Measurements from ENCODE around the gene C6orf47.
A peak's percentile ranks its signal among the peaks of the same experiment; 100 is the strongest.

C6orf47 gene

DNA sequence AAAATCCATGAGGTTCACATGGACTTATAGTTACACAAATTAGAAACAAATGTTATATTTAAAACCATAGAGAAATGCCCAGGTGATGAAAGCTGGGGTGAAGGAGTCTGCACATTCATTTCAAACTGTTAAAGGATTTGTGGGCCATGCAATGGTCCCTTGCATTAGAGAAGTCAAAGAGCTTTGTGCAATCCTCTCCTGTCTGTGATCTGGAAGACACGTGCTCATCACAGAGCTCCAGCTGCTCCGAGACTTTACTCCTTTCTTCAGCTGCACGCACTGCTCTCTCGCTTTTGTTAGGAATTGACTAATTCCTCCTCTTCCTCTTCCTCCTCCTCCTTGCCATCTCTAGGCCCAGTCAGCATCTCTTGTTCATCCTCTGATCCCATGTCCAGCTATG, 49.6 kb downstream of the C6orf47 start:
- TF ChIP-seq, protein P1, sequence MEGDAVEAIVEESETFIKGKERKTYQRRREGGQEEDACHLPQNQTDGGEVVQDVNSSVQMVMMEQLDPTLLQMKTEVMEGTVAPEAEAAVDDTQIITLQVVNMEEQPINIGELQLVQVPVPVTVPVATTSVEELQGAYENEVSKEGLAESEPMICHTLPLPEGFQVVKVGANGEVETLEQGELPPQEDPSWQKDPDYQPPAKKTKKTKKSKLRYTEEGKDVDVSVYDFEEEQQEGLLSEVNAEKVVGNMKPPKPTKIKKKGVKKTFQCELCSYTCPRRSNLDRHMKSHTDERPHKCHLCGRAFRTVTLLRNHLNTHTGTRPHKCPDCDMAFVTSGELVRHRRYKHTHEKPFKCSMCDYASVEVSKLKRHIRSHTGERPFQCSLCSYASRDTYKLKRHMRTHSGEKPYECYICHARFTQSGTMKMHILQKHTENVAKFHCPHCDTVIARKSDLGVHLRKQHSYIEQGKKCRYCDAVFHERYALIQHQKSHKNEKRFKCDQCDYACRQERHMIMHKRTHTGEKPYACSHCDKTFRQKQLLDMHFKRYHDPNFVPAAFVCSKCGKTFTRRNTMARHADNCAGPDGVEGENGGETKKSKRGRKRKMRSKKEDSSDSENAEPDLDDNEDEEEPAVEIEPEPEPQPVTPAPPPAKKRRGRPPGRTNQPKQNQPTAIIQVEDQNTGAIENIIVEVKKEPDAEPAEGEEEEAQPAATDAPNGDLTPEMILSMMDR (IDR thresholded peaks at IDR 0.05), result no peak

DNA sequence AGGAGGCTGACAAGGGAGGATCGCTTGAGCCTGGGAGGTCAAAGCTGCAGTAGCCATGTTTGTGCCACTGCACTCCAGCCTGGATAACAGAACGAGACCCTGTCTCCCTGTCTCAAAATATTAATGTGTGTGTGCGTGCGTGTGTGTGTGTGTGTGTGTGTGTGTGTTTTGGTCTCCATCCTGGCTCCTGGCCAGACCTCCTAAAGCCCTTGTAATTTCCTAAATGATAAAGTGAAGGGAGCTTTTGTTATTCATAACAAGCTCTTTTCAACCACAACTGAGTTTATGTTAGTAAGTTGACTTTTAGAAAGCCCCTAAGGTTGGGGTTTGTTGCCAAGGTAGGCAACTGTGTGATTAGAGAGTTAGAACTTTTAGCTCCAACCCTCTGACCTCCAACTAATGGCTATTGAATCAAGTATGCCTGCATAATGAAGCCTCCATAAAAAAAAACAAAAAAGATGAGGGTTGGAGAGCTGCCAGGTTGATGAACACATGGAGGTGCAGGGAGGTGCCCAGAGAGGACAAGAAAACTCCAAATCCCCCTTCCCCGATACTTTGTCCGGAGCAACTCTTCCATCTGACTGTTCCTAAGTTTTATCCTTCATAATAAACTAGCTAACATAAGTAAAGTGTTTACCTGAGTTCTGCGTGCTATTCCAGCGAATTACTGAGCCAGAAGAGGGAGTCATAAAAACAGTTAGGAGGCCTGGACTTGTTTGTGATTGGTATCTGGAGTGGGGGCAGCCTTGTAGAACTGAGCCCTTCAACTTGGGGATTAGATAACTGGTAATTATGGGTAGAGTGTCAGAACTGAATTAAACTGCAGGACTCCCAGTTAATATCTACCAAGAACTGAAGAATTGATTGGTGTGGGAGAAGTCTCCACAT, 50.8 kb downstream of the C6orf47 start:
- Histone ChIP-seq H3K27ac (peak overlapping the region; percentile 39), H2AFZ (peak overlapping the region; percentile 85), H3K79me2 (no peaks in the 10 kb centered on the region), H3K9me3 (ENCODE audit: control insufficient read depth, low read length) (no peaks in the 10 kb centered on the region), H3K9ac (no peak overlapping the region), H3K27me3 (ENCODE audit: control insufficient read depth, insufficient read depth, low read length) (no peaks in the 10 kb centered on the region), H3K4me3 (ENCODE audit: low read depth, low read length) (no peak overlapping the region), H3K36me3 (ENCODE audit: control insufficient read depth, insufficient read depth, low read length) (no peaks in the 10 kb centered on the region), H3K4me2 (ENCODE audit: low read length) (peak overlapping the region; percentile 22), H3K4me1 (peaks cover 17% of the 10 kb centered on the region)
- TF ChIP-seq, protein P1 (IDR thresholded peaks at IDR 0.05), result no peak

More for the DNA sequence above, 49.6 kb downstream of the C6orf47 start:
- no peaks in the 10 kb centered on the region for H3K36me3 ChIP-seq (ENCODE audit: control insufficient read depth, insufficient read depth, low read length)
- H2AFZ ChIP-seq, result no peak overlapping the region
- peaks cover 21% of the 10 kb centered on the region for H3K4me1 ChIP-seq
- no peaks in the 10 kb centered on the region for H3K79me2 ChIP-seq
- no peaks in the 10 kb centered on the region for H3K9me3 ChIP-seq (ENCODE audit: control insufficient read depth, low read length)
- H3K27ac ChIP-seq, result no peak overlapping the region
- H3K9ac ChIP-seq, result no peak overlapping the region
- H3K4me2 ChIP-seq (ENCODE audit: low read length), result no peak overlapping the region
- no peaks in the 10 kb centered on the region for H3K27me3 ChIP-seq (ENCODE audit: control insufficient read depth, insufficient read depth, low read length)
- no peak overlapping the region for H3K4me3 ChIP-seq (ENCODE audit: low read depth, low read length)
